ENCODE results near the gene HADHA.
"Not testable (repeated sequence)": the region's sequence is repeated elsewhere in the genome, so short reads cannot be mapped to it uniquely, and the experiment has no call there.

DNA sequence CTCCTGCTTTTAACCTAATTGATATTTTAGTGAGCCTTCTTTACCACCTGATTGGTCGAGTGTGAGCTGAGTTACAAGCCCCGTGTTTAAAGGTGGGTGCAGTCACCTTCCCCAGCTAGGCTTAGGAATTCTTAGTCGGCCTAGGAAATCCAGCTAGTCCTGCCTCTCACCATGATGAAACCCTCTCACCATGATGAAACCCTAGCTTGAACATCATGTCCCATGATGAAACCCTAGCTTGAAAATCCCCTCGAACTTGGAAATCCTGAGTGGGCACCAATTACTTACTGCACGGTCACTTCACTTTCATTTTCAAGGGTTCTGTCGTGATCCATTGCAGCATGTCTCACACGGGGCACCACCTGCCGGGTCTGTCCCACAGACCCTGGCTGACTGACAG is 14.4 kb upstream of the HADHA start:
- TF ChIP-seq, protein P1, sequence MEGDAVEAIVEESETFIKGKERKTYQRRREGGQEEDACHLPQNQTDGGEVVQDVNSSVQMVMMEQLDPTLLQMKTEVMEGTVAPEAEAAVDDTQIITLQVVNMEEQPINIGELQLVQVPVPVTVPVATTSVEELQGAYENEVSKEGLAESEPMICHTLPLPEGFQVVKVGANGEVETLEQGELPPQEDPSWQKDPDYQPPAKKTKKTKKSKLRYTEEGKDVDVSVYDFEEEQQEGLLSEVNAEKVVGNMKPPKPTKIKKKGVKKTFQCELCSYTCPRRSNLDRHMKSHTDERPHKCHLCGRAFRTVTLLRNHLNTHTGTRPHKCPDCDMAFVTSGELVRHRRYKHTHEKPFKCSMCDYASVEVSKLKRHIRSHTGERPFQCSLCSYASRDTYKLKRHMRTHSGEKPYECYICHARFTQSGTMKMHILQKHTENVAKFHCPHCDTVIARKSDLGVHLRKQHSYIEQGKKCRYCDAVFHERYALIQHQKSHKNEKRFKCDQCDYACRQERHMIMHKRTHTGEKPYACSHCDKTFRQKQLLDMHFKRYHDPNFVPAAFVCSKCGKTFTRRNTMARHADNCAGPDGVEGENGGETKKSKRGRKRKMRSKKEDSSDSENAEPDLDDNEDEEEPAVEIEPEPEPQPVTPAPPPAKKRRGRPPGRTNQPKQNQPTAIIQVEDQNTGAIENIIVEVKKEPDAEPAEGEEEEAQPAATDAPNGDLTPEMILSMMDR (optimal IDR thresholded peaks at IDR 0.05 in 1 of 3, IDR thresholded peaks at IDR 0.05 in 1 of 3, conservative IDR thresholded peaks at IDR 0.05 in 1 of 3; ENCODE audit: extremely low read depth in 1 of 3, insufficient read depth in 2 of 3, low read length in 3 of 3): not testable (repeated sequence)
- TF ChIP-seq EZH2 (IDR thresholded peaks at IDR 0.05; ENCODE audit: low read length): not testable (repeated sequence)

Measured in keratinocyte (primary cell).